SH-SY5Y (cell line): ENCODE measurements around the gene ITGA1.

Source experiments
- GATA2 ChIP-seq: IDR thresholded peaks from 2 replicates; pipeline ENCODE4 v1.6.1; 2011; ENCODE audit warnings: mild to moderate bottlenecking, low read depth, low read length
- GATA3 ChIP-seq: IDR thresholded peaks from 2 replicates; pipeline ENCODE4 v1.6.1; 2011; ENCODE audit warnings: low read depth, mild to moderate bottlenecking, low read length, moderate library complexity

DNA sequence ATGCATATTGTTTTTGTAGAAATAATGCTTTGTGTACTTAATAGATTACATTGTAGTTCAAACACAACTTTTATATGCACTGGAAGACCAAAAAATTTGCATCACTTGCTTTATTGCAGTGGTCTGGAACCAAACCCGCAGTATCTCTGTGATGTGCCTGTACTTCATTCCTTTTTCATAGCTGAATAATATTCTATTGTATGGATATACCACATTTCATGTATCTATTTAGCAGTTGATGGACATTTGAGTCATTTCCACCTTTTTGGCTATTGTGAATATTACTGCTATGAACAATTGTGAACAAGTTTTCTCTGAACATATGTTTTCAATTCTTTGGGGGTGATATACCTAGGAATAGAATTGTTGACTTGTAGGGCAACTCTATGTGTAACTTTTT lies 40.1 kb downstream of the ITGA1 start:
- TF ChIP-seq GATA2, result no peak
- no peak for TF ChIP-seq GATA3
